RKO (cell line): Measurements from ENCODE around the gene LRRN1.
"Not testable (repeated sequence)": the region's sequence is repeated elsewhere in the genome, so short reads cannot be mapped to it uniquely, and the experiment has no call there.

ENCODE experiments used
- DNase-seq: peaks from one replicate; pipeline ENCODE4 v3.0.0-alpha.2; 2016; ENCODE audit warnings: low spot score

Gene LRRN1

GRCh38 chr3:3813013-3813412 lies 13.8 kb downstream of the LRRN1 start:
- no peak for DNase-seq

DNA sequence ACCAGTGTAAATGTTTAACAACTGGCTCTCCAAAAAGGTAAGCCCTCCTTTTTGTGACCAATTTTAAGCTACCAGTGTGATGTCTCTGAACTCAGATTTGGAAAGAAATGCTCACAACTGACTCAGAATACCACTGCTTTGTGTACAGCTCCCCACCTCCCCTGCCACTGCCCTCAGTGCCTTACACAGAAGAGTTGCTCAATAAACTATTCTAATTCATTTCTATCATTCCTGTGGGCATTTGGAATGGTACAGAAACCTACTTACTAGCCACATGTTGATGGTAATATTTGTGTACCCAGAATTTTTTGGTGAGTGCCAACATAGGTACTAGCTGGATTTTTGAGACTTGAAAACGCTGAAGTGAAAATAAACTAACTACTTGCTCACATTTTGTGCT lies 16.0 kb downstream of the LRRN1 start:
- DNase-seq = no peak

DNA sequence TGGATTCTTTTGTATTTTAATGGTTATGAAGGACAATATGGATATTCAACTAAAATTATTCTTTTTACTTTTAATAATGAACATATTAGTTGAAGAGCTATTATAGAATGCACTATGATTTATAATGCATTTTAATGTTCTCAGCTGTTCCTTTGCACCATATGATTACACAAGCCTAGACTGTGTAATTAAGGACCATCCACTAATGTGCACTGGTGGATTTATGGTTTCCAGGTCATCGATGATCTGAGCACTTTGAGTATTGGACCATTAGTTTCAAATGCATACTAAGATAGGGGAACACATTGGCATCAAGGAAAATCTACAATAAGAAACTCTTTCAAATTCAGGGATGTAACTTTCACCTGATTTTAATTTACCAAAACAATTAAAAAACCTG lies 16.8 kb downstream of the LRRN1 start:
- no peak for DNase-seq

DNA sequence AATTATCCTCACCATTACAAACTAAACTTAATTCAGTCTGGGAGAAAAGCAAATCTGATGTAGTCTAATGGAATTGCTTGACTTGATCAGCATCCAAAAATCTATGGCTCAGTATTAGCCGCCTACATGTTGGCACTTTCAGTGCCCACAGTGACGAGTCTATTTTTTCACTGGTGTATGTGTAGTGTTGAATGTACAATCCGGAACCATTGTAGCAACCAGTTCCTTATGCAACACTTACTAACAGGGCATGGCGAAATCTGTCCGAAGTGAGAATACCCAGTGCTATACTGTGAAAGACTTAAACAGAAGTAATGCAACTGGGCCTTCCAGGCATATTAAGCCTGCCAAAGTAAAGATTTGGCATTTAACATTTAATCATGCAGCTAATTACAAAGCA lies 18.6 kb downstream of the LRRN1 start:
- DNase-seq = no peak

DNA sequence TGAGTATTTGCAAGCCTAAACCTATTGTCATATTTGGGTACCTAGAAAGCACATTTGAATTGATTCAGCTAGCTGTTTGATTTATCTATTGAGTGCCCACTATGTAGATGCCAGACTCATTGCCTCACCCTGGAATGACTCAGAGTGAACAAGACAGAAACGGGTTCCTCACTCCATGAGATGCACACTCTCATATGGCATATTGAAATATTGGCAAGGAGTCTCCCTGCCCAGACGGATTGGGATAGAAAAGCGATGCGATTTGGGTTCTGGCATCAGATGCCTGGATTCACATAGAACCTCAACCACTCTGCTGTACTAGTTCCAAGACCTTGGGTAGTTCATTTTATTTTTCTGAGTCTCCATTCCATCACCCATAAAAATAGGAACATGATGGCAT lies 22.5 kb downstream of the LRRN1 start:
- DNase-seq = no peak

- no peak for DNase-seq
These were observed 25.8 kb downstream of the LRRN1 start for GRCh38 chr3:3825035-3825434.

DNA sequence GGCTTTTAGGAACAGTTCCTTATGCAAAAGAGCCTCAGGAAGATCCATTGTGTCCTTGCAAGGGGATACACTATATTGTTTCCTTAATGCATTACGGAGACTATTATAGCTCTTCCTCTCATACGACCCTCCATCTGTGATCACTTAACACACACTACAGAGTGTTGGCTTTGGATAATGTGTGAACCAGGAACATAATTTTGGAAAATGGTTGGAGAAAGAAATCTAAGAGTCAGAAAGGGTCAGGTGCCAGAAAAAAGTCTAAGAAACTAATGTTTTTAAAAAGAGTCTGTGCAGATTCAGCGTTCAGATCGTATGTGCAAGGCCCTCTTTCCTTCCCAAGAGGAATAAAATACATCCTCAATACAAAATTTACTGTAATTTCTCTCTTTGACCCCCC lies 27.3 kb downstream of the LRRN1 start:
- no peak for DNase-seq

DNA sequence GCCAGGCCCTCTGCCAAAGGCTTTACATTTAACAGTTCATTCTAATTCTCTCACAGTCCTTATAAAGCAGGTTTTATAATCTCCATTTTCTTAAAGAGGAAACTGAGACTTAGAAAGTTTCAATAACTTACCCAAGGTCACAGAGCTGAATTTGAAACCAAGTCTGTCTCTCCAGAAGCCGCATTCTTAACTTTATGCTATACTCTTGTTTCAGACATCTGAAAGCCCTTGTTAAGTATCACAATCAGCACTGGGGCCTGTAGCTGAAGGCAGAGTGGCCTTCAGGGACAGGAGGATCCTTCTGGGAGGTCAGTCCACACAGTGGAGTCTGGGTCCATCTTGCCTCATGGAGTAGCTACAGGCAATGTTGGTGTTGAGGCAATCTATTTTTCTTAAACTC lies 27.9 kb downstream of the LRRN1 start:
- DNase-seq = no peak

DNA sequence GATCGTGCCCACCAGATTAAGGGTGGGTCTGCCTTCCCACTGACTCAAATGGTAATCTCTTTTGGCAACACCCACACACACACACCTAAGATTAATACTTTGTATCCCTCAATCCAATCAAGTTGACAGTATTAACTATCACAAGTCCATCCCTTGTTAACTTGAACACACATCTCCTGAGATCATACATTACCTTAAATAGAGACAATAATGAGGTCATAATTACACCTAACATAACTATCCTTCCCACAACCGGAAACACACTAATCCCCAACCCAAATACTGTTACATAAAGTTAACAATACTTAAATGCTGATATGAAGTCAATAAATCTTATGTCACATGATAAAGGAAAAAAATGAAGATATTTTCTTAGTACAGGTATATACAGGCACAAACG lies 29.2 kb downstream of the LRRN1 start:
- DNase-seq = not testable (repeated sequence)

GRCh38 chr3:3836845-3837244 lies 37.6 kb downstream of the LRRN1 start:
- DNase-seq = no peak

DNA sequence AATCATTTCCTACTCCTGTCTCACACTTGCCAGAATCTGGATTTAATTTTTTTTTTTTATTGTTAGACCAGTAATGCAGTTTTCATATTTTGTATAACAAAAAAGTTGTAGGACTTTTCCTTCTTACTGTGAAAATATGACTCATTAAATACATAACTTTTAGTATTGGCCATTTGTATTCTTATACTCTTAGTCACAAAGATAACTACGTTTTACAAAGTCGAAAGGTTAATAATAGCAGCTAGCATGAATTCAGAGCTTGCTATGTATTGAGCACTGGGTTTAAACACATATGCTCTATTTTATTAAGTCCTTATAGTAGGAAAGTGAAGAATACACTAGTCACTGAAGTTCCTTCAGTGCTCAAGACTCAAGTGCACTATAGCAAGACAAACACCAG lies 43.1 kb downstream of the LRRN1 start:
- no peak for DNase-seq

GRCh38 chr3:3847994-3848922 lies 49.0 kb downstream of the LRRN1 start:
- no peak for DNase-seq

DNA sequence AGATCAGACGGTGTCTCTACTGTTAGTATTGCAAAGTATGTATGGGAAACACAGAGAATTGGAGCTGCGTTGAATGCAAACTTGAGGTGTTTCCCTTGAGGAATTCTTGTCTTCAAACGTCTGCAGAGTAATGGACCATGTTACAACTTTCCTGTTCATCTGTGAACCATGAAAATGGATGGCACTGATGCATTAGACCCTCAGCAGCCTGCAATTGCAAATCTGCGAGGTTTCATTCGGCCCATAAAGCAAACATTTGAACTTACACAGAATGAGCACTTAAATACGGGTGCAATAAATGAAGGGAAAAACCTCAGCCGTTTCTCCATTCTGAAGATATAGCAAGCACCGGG lies 49.7 kb downstream of the LRRN1 start:
- DNase-seq = no peak

DNA sequence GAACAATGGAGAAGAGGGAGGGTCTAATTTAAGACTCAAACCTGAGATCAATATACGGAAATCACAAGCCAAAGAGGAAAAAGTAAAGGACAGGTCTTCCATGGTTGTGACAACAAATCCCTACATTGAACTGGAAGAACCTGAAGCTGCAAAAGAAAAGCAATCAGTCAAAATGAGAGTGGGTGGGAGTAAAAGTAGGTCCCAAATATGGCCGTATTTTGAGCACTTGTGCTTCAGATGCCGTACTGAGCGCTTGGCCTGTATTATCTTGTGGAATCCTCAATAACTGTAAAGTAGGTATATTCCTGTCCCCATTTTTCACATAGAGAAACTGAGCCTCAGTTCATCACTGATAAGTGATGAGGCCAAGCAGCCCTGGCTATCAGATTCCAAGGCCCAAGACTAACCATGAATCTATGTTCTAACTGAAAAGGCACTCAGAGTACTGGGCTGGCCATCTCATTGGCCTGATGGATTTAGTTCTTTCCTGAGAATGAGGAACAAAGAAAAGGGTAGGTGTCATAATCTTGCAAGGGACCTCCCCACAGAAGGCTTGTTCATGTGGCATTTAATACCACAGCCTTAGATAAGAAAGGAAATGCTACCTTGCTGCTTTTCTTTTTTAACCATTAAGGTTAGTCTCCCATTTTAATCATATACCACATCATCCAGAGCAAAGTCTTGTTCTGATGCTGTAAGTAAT lies 52.5 kb downstream of the LRRN1 start:
- no peak for DNase-seq

DNA sequence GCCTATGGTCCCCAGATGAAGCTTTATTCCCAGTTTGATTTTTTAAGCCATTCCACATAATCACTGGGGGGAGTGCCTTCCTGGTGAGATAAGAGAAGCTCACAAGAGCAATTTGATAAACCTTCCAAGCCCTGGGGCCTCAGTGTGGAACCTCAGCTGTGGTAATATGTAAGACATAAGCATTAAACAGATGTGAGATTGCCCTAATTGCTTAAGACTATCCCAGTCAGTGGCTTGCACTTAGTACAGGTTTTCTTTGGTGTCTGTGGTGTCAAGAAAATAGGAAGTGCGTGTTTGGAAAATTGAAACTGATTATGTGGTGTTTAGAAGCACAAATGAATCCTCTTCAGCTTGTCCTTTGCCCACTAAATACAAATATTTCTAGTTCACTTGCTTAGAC lies 54.3 kb downstream of the LRRN1 start:
- no peak for DNase-seq

GRCh38 chr3:3855056-3855455 lies 55.8 kb downstream of the LRRN1 start:
- DNase-seq = no peak

DNA sequence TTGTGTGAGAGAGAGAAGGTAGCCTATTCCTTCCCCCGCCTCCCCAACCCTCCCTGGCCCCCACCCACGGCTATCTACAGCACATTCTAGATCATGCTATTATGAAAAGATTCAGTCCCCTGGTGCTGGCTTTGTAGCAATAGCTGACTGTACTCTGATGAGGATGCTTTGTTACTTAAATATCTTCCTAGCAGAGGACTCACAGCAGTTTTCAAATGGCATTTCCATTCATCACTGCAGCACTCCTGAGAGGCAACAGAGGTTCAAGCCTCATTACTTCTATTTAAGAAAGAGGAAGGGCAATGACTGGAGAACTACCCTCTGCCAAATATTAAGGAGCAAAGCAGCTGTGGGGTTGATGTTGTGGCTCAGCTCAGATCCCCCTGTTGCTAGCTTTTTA lies 61.0 kb downstream of the LRRN1 start:
- no peak for DNase-seq

DNA sequence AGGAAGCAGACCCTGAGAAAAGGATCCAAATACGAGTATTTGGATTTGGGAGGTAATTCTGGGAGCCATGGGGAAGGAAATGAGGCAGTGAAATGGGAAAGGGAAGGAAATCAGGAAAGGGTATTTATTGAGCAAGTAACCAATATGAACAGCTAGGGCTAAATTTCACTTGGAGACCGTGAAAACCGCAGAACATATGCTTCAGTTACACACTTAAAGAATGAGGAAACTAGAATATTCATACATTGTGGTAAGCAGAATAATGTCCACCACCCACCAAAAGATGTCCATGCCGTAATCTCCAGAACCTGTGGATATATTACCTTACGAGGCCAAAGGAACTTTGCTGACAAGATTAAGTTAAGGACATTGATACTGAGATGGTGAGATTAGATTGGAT lies 63.3 kb downstream of the LRRN1 start:
- no peak for DNase-seq

GRCh38 chr3:3875491-3875890 lies 76.3 kb downstream of the LRRN1 start:
- no peak for DNase-seq

DNA sequence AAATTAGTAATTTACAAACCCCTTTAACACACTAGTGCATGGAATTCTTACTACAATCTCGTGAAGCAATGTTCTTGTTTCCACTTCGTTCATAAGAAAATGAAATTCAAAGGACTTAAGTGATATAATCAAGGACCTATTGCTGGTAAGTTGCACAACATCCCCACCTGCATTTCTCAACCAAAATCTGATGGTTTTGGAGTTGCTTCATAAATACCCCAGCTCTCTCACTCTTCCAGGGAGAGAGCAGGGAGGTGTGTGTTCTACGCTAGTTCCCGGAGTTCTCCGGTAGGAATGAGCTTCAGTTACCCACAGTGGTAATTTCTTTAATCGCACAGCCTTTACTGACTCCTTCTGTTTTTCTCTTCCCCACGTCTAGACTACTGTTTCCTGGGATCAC lies 81.8 kb downstream of the LRRN1 start:
- DNase-seq = no peak

- DNase-seq = not testable (repeated sequence)
These were observed 88.1 kb downstream of the LRRN1 start for GRCh38 chr3:3887311-3887710.

DNA sequence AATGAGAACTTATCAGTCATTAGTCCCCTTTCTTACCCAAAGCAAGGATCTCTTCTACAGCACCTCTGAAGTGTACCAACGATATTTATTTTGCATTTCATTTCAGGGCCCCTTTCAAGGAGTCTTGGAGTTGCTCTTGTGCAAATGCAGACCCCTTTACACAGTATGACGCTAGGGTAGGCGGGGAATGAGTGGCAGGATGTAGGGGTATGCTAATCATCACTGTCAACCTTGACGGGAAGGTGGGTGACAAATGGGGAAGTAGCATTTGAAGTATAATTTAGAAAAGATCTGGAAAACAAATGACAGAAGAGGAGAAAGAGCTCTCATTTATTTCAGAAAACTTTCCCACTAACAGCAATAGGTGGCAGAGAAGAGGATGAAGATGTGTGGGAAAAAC lies 94.4 kb downstream of the LRRN1 start:
- no peak for DNase-seq
